ENCODE measurements around the gene SLC30A4.

The SLC30A4 gene

DNA sequence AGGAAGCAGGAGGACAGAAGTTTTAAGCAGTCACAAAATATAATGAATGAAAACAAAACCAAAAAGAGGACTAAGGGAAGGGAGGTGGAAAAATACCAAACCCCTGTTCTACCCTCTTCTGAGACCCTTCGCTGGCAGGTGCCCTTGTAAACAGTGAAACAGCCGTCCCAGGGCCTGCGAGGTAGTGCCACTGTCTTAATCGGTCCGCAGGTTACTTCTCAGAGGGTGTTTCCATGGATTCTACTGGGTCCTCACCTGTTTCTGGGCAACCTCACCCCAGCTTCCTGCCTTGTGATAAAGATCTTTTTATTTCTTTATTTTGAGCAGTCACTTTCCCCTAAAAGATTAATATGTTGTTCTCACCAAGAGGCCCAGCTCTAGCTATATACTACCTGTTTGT is 65.3 kb downstream of the SLC30A4 start:
- TF ChIP-seq POLR2AphosphoS5 (IDR thresholded peaks at IDR 0.05; ENCODE audit: low read depth, low read length) = no peak
- TF ChIP-seq TAF1 (IDR thresholded peaks at IDR 0.05; ENCODE audit: borderline replicate concordance, insufficient read depth, low read length) = no peak
- no peak for TF ChIP-seq FOXP2 (optimal IDR thresholded peaks at IDR 0.05; ENCODE audit: borderline replicate concordance, extremely low read depth, extremely low read length, insufficient read depth)
- TF ChIP-seq, protein P1, sequence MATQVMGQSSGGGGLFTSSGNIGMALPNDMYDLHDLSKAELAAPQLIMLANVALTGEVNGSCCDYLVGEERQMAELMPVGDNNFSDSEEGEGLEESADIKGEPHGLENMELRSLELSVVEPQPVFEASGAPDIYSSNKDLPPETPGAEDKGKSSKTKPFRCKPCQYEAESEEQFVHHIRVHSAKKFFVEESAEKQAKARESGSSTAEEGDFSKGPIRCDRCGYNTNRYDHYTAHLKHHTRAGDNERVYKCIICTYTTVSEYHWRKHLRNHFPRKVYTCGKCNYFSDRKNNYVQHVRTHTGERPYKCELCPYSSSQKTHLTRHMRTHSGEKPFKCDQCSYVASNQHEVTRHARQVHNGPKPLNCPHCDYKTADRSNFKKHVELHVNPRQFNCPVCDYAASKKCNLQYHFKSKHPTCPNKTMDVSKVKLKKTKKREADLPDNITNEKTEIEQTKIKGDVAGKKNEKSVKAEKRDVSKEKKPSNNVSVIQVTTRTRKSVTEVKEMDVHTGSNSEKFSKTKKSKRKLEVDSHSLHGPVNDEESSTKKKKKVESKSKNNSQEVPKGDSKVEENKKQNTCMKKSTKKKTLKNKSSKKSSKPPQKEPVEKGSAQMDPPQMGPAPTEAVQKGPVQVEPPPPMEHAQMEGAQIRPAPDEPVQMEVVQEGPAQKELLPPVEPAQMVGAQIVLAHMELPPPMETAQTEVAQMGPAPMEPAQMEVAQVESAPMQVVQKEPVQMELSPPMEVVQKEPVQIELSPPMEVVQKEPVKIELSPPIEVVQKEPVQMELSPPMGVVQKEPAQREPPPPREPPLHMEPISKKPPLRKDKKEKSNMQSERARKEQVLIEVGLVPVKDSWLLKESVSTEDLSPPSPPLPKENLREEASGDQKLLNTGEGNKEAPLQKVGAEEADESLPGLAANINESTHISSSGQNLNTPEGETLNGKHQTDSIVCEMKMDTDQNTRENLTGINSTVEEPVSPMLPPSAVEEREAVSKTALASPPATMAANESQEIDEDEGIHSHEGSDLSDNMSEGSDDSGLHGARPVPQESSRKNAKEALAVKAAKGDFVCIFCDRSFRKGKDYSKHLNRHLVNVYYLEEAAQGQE (IDR thresholded peaks at IDR 0.05; ENCODE audit: insufficient read depth in 1 of 2, low read depth in 2 of 2, low read length in 2 of 2) = no peak
- no peak for TF ChIP-seq SIN3A (IDR thresholded peaks at IDR 0.05; ENCODE audit: borderline replicate concordance, insufficient read depth, low read length)

DNA sequence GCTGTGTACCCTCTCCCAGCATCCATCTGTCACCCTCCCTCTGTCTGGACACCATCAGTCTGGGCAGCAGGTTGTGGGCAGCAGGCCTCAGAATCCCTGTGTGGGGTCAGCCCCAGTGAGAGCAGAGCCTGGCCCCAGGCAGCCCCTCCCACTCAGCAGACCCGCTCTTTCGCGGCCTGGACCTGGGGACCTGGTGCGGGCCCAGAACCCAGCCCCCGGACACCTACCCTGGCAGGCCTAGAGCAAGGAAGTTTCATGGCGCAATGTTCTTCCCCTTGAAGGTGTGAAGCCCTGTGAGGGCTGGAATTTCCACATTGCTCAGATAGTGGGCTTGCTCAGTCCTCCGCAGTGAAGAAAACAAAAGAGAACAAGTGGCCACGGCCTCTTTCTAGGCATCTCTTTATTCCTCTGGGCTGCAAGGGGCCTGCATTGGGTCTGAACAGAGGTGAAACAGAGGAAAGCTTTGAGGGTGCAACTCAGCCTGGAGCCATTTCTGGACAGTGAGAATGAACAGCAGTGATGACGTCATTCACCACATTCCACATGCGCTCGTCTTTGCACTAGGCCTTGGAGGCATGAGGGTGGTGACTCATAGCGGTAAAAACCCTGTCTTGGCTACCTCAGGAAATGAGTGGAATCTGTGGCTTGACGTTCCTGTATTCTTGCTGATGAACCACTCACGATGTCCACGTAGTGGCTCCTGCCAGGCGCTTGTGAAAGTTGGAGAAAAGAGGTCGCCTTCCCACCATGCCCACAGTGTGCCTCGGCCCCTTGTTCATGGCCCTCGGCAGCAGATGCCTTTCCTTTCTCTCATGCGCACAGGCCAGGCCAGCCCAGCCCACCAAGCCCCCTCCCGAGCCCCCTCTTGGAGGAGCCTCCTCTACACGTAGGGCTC is 66.1 kb downstream of the SLC30A4 start:
- peak; percentile 29; the same call in 1 of the 2 replicates for TF ChIP-seq SIN3A (IDR thresholded peaks at IDR 0.05; ENCODE audit: borderline replicate concordance, insufficient read depth, low read length)
- TF ChIP-seq TAF1 (IDR thresholded peaks at IDR 0.05; ENCODE audit: borderline replicate concordance, insufficient read depth, low read length) = no peak

DNA sequence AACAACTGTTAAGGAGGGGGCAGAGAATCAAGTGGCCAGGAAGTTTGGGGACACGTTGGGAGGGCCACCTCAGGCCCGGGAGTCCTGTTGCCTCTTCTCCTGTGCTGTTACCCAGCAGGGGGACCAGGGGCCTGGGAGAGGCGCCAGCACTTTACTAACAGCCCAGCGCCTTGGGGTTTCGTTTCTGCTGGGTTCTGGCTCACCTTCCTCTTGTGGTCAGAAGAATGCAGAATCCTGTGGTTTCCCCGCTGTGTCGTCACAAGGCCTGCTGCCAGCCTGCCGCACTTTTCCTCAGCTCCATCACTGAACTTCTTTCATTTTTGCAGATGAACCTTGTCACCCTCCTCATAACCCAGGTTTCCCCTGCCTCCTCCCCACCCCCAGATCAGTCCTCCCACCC is 67.7 kb downstream of the SLC30A4 start:
- TF ChIP-seq, protein P1 (IDR thresholded peaks at IDR 0.05; ENCODE audit: insufficient read depth in 1 of 2, low read depth in 2 of 2, low read length in 2 of 2) = no peak
- no peak for TF ChIP-seq TAF1 (IDR thresholded peaks at IDR 0.05; ENCODE audit: borderline replicate concordance, insufficient read depth, low read length)
- TF ChIP-seq POLR2AphosphoS5 (IDR thresholded peaks at IDR 0.05; ENCODE audit: low read depth, low read length) = no peak
- TF ChIP-seq FOXP2 (optimal IDR thresholded peaks at IDR 0.05; ENCODE audit: borderline replicate concordance, extremely low read depth, extremely low read length, insufficient read depth) = no peak
- TF ChIP-seq SIN3A (IDR thresholded peaks at IDR 0.05; ENCODE audit: borderline replicate concordance, insufficient read depth, low read length) = no peak

- TF ChIP-seq, protein P1 (IDR thresholded peaks at IDR 0.05; ENCODE audit: insufficient read depth in 1 of 2, low read depth in 2 of 2, low read length in 2 of 2) = no peak
- no peak for TF ChIP-seq TAF1 (IDR thresholded peaks at IDR 0.05; ENCODE audit: borderline replicate concordance, insufficient read depth, low read length)
- TF ChIP-seq POLR2AphosphoS5 (IDR thresholded peaks at IDR 0.05; ENCODE audit: low read depth, low read length) = no peak
- TF ChIP-seq SIN3A (IDR thresholded peaks at IDR 0.05; ENCODE audit: borderline replicate concordance, insufficient read depth, low read length) = no peak
- TF ChIP-seq FOXP2 (optimal IDR thresholded peaks at IDR 0.05; ENCODE audit: borderline replicate concordance, extremely low read depth, extremely low read length, insufficient read depth) = no peak
Measured at GRCh38 chr15:45451265-45451664, 71.3 kb downstream of the SLC30A4 start.

- TF ChIP-seq, protein P1 (IDR thresholded peaks at IDR 0.05; ENCODE audit: insufficient read depth in 1 of 2, low read depth in 2 of 2, low read length in 2 of 2) = no peak
- TF ChIP-seq FOXP2 (optimal IDR thresholded peaks at IDR 0.05; ENCODE audit: borderline replicate concordance, extremely low read depth, extremely low read length, insufficient read depth) (no peak), POLR2AphosphoS5 (IDR thresholded peaks at IDR 0.05; ENCODE audit: low read depth, low read length) (no peak), SIN3A (IDR thresholded peaks at IDR 0.05; ENCODE audit: borderline replicate concordance, insufficient read depth, low read length) (no peak), TAF1 (IDR thresholded peaks at IDR 0.05; ENCODE audit: borderline replicate concordance, insufficient read depth, low read length) (no peak)
Measured at GRCh38 chr15:45449916-45450867, 72.4 kb downstream of the SLC30A4 start.
